Forelimb muscle (tissue), 1 donor: ENCODE data around the gene KIAA1217. TPM values are rescaled to one million over a fixed set of nuclear protein-coding genes. Genes with fewer than 3 reads are reported as not detected.

Experiments used
- DNase-seq: peaks from one replicate; pipeline ENCODE4 v3.0.0-alpha.2; 2013; ENCODE audit warnings: low read depth
- polyA plus RNA-seq: library from polyadenylated mRNA; unstranded; fragments of 120-200 nt; gene quantifications from one replicate; pipeline ENCODE4 v1.2.1, GENCODE V29; 2013; ENCODE audit not compliant: insufficient read length

Gene KIAA1217
- polyA plus RNA-seq, 1 donor, result 36.0 TPM

- DNase-seq, result no peak
Observed at GRCh38 chr10:24247841-24248240, 38.9 kb downstream of the KIAA1217 start.

- no peak for DNase-seq
Observed at GRCh38 chr10:24249829-24250415, 41.0 kb downstream of the KIAA1217 start.

DNA sequence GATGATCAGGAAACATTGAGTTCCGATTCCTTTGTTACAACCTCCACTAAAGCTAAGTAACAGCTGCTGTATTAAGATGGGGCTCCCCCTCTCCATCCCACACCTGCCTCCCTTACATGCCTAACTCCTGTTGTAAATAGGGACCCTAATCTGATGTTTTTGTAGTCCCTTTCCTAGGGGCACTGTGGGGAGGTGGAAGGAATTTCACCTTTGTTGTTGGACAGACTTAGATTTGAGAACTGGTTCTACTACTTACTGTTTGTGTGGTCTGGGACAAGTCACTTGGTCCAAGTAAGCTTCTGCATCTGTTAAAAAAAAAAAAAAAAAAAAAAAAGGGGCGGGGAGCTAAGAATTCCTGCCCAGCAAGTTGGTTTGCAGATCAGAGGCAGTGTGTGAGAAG, 42.6 kb downstream of the KIAA1217 start:
- DNase-seq, result no peak

- no peak for DNase-seq
Observed at GRCh38 chr10:24254180-24254579, 45.2 kb downstream of the KIAA1217 start.

GRCh38 chr10:24255115-24255880, 46.4 kb downstream of the KIAA1217 start:
- no peak for DNase-seq

- no peak for DNase-seq
Observed at GRCh38 chr10:24255881-24256311, 47.0 kb downstream of the KIAA1217 start.

DNA sequence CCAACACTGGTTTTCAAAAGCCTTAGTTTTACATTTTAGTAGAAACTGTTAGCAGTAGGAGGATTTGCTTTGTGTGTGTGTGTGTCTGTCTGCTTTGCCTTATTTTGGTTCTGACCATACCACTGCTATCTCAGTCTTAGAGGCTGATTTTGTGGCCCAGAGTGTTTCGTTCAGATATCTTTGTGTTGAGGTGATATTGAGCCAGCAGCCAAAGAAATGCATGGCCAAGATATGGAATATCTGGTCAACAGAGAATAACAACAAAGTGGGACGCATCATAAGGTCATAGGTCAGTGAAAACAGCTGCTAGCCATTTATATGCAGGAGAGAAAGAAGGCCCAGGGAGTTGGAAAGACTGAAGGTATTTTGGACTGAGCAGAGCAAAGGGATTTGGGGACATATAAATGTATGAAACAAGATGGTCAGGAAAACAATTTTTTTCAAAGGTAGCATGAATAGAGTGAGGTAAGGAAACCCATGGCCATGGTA, 47.7 kb downstream of the KIAA1217 start:
- DNase-seq, result no peak

DNA sequence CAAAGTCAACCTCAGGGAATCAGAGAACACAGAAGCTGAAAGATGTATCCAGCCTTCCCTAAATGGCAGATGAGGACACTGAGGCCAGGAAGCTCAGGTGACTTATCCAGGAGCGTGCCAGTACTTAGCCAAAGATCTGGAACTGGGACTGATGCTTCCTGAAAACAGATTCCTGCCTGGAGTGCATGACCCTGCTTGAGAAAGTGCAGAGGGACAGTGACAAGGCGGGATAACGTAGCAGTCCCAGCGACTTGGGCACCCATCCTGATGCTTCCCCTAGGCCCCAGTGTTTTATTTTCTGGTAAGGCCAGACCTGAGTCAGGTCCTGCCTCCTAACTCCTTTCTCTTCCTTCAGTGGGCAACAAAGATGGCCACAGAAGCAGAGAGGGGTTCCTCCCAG, 48.6 kb downstream of the KIAA1217 start:
- no peak for DNase-seq

GRCh38 chr10:24259365-24260130, 50.6 kb downstream of the KIAA1217 start:
- DNase-seq, result no peak

- no peak for DNase-seq
Observed at GRCh38 chr10:24261627-24262026, 52.7 kb downstream of the KIAA1217 start.

GRCh38 chr10:24262929-24263590, 54.1 kb downstream of the KIAA1217 start:
- no peak for DNase-seq

DNA sequence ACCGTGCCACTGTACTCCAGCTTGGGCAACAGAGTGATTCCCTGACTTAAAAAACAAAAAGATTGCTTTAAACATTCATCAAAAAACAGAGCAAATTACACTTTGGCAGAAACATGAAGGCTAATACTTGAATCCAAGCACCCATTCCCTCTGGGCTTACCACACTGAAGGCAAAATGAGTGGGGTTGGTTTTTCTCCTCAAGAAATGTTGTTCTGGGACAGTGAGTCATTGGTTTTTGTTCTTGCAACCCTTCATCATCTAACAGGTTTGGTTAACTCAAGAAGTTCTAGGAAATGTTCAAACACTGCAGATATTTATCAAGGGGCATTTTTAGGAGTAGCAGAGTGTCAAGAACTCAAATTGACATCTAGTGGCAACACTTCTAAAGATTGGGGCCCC, 60.5 kb downstream of the KIAA1217 start:
- DNase-seq, result no peak

DNA sequence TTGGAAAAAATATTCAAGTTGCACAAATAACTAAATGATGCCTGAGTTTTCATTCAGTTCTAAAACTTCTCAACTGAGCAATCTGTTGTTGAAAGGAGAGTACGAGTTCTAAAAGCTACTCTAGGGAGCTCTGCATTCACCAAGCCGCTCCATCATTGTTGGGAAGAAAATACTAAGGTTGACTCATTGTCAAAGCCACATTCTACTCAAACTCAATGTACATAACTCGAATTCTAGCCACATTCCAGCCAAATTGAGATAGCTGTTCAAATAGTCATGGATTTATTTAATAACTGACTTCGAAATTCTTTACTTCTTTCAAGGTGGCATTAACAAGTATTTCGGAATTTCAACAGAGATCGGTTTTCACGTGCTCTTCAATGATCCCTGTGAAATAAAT, 63.4 kb downstream of the KIAA1217 start:
- no peak for DNase-seq

GRCh38 chr10:24277277-24277676, 68.3 kb downstream of the KIAA1217 start:
- no peak for DNase-seq

DNA sequence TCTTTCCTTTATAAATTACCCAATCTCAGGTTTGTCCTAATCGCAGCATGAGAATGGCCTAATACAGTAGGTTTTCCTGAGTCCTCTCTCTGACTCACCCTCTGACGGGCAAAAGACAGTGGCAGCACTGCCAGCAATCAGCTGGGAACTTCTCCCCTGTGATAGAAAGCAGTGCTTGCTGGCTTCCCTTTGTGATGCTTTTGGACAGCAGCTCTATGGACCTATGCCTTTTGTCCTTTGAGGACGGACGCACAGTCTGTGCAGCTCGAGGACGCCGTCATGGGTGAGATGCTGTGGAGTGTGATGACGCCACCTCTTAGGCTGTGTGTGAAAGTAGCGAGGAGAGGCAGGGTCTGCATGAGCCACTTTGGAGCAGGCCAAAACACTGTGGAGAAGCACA, 68.8 kb downstream of the KIAA1217 start:
- no peak for DNase-seq

GRCh38 chr10:24278176-24278889, 69.4 kb downstream of the KIAA1217 start:
- no peak for DNase-seq

DNA sequence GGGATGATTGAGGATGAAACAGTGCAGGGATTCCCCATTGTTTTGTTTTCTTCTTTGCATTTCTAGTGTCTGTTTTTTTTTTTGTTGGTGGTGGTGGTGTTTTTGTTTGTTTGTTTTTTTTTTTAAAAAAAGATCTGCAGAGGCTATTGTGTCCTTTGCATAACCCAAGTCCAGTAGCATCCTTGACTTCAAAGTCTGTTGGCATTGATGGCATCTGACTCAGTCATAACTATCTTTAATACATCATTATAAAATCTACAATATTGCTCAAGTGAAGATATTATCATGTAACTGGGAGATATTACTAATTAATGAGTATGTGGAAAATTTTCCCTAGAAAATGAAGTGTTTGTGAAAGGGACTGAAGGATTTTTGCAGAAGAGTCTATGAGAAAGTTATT, 70.2 kb downstream of the KIAA1217 start:
- no peak for DNase-seq

- DNase-seq, result no peak
Observed at GRCh38 chr10:24287559-24288195, 78.7 kb downstream of the KIAA1217 start.

- DNase-seq, result no peak
Observed at GRCh38 chr10:24288581-24288980, 79.6 kb downstream of the KIAA1217 start.

- no peak for DNase-seq
Observed at GRCh38 chr10:24289235-24289634, 80.3 kb downstream of the KIAA1217 start.
